ENCODE data around the gene PLA2G6.
"Not testable (repeated sequence)": the region's sequence is repeated elsewhere in the genome, so short reads cannot be mapped to it uniquely, and the experiment has no call there.

Gene PLA2G6

DNA sequence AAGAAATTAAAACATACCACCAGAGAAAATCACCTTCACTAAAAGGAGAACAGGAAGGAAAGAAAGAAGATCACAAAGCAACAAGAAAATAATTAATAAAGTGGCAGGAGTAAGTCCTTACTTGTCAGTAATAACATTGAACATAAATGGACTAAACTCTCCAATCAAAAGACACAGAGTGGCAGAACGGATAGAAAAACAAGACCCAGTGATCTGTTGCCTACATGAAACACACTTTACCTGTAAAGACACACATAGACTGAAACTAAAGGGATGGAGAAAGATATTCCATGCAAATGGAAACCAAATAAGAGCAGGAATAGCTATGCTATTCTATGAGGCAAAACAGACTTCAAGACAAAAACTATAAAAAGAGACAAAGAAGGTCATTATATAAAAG lies 25.9 kb downstream of the PLA2G6 start:
- DNase-seq (ENCODE audit: insufficient read length, low spot score) (no peak), FAIRE-seq (no peak)
- TF ChIP-seq TAF1 (IDR thresholded peaks at IDR 0.05; ENCODE audit: low read depth, low read length) (no peak), POU2F2 (IDR thresholded peaks at IDR 0.05; ENCODE audit: low read depth, low read length) (no peak), PAX5 (IDR thresholded peaks at IDR 0.05; ENCODE audit: insufficient read depth, low read length, severe bottlenecking) (no peak), POLR2A (IDR thresholded peaks at IDR 0.05; ENCODE audit: low read depth, low read length) (no peak), SPI1 (IDR thresholded peaks at IDR 0.05; ENCODE audit: low read depth, low read length) (no peak), POLR2AphosphoS5 (IDR thresholded peaks at IDR 0.05; ENCODE audit: low read depth, low read length) (no peak)

DNA sequence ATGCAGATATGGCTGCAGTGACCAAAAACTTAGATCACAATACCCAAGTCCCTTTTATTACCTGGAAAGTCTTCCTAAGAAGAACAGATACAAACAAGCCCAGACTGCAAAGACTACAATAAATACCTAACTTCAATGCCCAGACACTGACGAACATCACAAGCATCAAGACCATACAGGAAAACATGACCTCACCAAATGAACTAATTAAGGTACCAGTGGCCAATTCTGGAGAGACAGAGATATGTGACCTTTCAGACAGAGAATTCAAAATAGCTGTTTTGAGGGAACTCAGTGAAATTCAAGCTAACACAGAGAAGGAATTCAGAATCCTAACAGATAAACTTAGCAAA lies 27.1 kb downstream of the PLA2G6 start:
- FAIRE-seq; DNase-seq (ENCODE audit: insufficient read length, low spot score): not testable (repeated sequence)

DNA sequence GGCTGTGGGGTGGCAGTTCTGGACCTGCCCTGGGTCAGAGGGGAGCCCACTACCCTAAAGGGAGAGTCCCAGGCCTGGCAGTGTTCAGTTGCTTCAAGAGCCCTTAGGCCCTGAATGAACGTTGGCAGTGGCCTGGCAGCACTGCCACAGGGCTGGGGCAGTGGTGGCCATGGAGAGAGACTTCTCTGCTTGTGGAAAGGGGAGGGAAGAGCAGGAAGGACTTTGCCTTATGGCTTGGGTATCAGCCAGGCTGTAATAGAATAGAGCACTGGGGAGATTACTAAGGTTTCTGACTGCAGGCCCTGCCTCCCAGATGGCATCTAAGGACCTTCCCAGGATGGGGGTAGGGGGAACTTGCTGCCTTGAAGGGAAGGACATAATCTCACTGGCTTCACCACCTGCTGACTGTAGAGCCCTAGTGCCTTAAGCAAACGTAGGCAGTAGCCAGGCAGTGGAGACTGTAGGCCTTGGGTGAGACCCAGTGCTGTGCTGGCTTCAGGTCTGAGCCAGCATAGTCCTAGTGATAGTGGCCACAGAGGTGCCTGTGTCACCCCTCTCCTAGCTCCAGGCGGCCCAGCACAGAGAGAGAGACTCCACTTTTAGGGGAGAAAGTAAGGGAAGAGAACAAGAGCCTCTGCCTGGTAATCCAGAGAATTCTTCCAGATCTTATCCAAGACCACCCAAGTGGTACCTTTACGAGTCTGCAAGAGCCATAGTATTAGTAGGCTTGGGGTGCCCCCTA lies 27.6 kb downstream of the PLA2G6 start:
- TF ChIP-seq POLR2AphosphoS5 (IDR thresholded peaks at IDR 0.05; ENCODE audit: low read depth, low read length) (no peak), TAF1 (IDR thresholded peaks at IDR 0.05; ENCODE audit: low read depth, low read length) (no peak), SPI1 (IDR thresholded peaks at IDR 0.05; ENCODE audit: low read depth, low read length) (no peak), PAX5 (IDR thresholded peaks at IDR 0.05; ENCODE audit: insufficient read depth, low read length, severe bottlenecking) (no peak), POLR2A (IDR thresholded peaks at IDR 0.05; ENCODE audit: low read depth, low read length) (no peak), POU2F2 (IDR thresholded peaks at IDR 0.05; ENCODE audit: low read depth, low read length) (no peak)
- DNase-seq (ENCODE audit: insufficient read length, low spot score) = no peak
- FAIRE-seq = no peak

DNA sequence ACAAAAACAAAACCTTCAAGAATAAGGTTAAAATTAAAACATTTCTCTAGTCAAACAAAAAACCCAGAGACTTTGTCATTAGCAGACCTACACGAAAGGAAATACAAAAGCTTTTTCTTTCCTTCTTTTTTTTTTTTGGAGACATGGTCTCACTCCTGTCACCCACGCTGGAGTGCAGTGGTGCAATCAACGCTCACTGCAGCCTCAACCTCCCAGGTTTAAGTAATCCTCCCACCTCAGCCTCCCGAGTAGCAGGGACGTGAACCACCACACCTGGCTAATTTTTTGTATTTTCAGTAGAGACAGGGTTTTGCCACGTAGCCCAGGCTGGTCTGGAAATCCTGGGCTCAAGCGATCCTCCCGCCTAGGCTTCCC lies 30.5 kb downstream of the PLA2G6 start:
- DNase-seq (ENCODE audit: insufficient read length, low spot score) (no peak), FAIRE-seq (no peak)
- TF ChIP-seq PAX5 (IDR thresholded peaks at IDR 0.05; ENCODE audit: insufficient read depth, low read length, severe bottlenecking) = no peak
- TF ChIP-seq TAF1 (IDR thresholded peaks at IDR 0.05; ENCODE audit: low read depth, low read length) = no peak
- no peak for TF ChIP-seq POLR2A (IDR thresholded peaks at IDR 0.05; ENCODE audit: low read depth, low read length)
- no peak for TF ChIP-seq SPI1 (IDR thresholded peaks at IDR 0.05; ENCODE audit: low read depth, low read length)
- no peak for TF ChIP-seq POLR2AphosphoS5 (IDR thresholded peaks at IDR 0.05; ENCODE audit: low read depth, low read length)
- TF ChIP-seq POU2F2 (IDR thresholded peaks at IDR 0.05; ENCODE audit: low read depth, low read length) = no peak

DNA sequence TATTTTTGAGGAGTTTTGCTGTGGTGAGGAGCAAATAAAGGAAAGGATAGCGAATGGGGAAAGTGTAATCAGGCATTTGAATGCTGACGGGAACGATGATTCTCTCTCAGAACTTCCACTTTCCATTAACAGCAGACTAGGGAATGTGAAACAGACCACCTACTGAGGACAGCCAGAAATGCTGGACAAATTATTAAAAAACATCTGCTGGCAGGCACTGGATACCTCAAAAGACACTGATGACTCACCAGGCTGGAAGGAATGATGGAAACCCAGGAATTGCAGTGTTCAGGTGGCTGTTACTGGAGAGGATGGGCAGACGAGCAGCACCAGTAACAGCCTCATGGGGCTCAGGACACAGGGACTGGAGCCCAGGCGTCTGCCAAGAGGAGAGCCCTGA lies 33.4 kb downstream of the PLA2G6 start:
- no peak for DNase-seq (ENCODE audit: insufficient read length, low spot score)
- TF ChIP-seq TAF1 (IDR thresholded peaks at IDR 0.05; ENCODE audit: low read depth, low read length) (no peak), POLR2AphosphoS5 (IDR thresholded peaks at IDR 0.05; ENCODE audit: low read depth, low read length) (no peak), POU2F2 (IDR thresholded peaks at IDR 0.05; ENCODE audit: low read depth, low read length) (no peak), PAX5 (IDR thresholded peaks at IDR 0.05; ENCODE audit: insufficient read depth, low read length, severe bottlenecking) (no peak)
- FAIRE-seq = no peak

DNA sequence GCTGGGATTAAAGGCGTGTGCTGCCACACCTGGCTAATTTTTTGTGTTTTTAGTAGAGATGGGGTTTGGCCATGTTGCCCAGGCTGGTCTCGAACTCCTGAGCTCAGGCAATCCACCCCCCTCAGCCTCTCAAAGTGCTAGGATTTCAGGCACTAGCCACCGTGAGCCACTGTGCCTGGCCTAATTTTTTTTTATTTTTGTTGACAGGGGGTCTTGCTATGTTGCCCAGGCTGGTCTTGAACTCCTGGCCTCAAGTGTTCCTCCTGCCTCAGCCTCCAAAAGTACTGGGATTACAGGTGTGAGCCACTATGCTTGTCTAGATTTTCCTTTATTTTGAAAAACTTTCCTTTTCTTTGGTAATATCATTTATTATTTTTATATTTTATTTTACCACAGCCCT lies 35.5 kb downstream of the PLA2G6 start:
- FAIRE-seq; DNase-seq (ENCODE audit: insufficient read length, low spot score): not testable (repeated sequence)

DNA sequence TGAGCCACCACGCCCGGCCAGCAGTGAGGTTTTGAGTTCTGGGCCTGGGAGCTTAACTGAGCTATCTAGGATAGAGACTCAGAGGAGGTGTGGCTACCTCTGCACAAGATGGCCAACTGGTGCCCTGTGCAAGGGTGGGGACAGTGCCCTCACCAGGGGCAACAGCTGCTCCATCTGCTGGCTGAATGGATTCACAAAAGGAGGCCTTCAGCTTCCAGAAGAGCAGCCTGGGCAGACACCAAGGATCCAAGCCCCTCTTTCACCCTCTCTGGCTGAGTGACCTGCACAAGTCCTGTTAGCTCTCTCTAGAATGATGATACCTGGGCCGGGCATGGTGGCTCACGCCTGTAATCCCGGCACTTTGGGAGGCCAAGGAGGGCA lies 37.6 kb downstream of the PLA2G6 start:
- FAIRE-seq = no peak
- TF ChIP-seq POU2F2 (IDR thresholded peaks at IDR 0.05; ENCODE audit: low read depth, low read length) (no peak), POLR2A (IDR thresholded peaks at IDR 0.05; ENCODE audit: low read depth, low read length) (no peak), SPI1 (IDR thresholded peaks at IDR 0.05; ENCODE audit: low read depth, low read length) (no peak), POLR2AphosphoS5 (IDR thresholded peaks at IDR 0.05; ENCODE audit: low read depth, low read length) (no peak), PAX5 (IDR thresholded peaks at IDR 0.05; ENCODE audit: insufficient read depth, low read length, severe bottlenecking) (no peak)
- no peak for DNase-seq (ENCODE audit: insufficient read length, low spot score)

DNA sequence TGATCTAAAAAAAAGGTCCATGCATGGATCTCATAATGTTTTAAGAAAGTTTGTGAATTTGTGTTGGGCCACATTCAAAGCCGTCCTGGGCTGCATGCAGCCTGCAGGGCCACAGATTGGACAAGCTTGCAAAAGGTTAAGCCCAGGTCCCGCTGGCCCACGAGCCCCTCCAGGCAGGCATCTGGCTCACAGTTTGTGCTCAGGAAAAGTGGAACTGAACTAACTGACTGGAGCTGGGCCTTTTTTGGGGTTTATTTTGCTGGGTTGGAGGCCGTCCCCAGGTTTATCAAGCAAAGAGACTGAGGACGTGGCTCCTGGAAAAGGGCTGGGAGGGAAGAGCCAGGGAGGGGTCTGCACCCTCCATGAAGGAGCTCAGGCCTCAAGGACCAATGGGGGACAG lies 39.0 kb downstream of the PLA2G6 start:
- DNase-seq (ENCODE audit: insufficient read length, low spot score) = no peak
- FAIRE-seq = no peak
- TF ChIP-seq POLR2AphosphoS5 (IDR thresholded peaks at IDR 0.05; ENCODE audit: low read depth, low read length) (no peak), SPI1 (IDR thresholded peaks at IDR 0.05; ENCODE audit: low read depth, low read length) (no peak), PAX5 (IDR thresholded peaks at IDR 0.05; ENCODE audit: insufficient read depth, low read length, severe bottlenecking) (no peak), POU2F2 (IDR thresholded peaks at IDR 0.05; ENCODE audit: low read depth, low read length) (no peak), POLR2A (IDR thresholded peaks at IDR 0.05; ENCODE audit: low read depth, low read length) (no peak), TAF1 (IDR thresholded peaks at IDR 0.05; ENCODE audit: low read depth, low read length) (no peak)

DNA sequence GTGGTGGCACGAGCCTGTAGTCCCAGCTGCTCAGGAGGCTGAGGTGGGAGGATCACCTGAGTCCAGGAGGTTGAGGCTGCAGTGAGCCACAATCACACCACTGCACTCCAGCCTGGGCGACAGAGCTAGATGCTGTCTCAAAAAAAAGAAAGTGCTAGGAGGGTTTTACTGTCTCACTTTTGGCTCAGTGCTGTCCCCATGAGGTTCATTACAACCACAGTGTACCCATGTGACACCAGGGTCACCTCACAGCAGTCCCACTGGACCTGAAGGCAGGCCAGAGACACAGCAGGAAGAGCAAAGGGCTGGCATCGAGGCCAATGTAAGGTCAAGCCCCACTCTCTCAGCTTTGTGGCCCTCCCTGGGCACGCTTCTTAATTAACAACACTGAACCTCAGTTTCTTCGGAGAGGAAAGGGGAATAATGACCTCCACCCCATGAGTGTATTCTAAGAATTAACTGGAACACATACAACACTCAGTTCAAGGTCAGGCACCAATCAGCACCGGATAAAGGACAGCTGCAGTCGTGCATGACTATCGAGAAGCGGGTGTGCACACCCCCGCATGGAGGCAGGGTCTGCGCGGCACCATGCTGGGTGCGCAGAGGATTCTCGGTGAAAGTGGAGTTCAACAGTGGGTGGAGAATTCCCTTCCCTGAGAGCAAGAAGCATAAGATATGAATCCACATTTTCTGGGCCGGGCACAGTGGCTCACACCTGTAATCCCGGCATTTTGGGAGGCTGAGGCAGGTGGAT lies 40.2 kb downstream of the PLA2G6 start:
- FAIRE-seq = no peak

DNA sequence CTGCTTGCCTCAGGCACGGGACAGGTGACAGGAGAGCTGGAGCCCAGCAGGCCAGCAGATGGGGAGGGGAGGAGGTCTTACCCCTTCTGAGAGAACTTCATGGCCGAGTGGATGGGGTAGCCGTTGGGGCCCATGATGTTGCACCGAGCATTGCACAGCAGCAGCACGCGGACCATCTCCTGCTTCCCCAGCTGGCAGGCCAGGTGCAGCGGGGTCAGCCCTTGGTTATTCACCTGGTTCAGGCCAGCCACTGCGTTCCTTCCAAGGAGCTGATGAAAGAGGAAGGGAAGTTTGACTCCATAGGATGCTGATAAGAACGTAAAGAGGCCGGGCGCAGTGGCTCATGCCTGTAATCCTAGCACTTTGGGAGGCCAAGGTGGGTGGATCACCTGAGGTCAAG lies 41.7 kb downstream of the PLA2G6 start:
- DNase-seq (ENCODE audit: insufficient read length, low spot score) (no peak), FAIRE-seq (no peak)
- no peak for TF ChIP-seq POU2F2 (IDR thresholded peaks at IDR 0.05; ENCODE audit: low read depth, low read length)
- TF ChIP-seq SPI1 (IDR thresholded peaks at IDR 0.05; ENCODE audit: low read depth, low read length) = no peak
- TF ChIP-seq PAX5 (IDR thresholded peaks at IDR 0.05; ENCODE audit: insufficient read depth, low read length, severe bottlenecking) = no peak
- no peak for TF ChIP-seq TAF1 (IDR thresholded peaks at IDR 0.05; ENCODE audit: low read depth, low read length)
- no peak for TF ChIP-seq POLR2A (IDR thresholded peaks at IDR 0.05; ENCODE audit: low read depth, low read length)
- no peak for TF ChIP-seq POLR2AphosphoS5 (IDR thresholded peaks at IDR 0.05; ENCODE audit: low read depth, low read length)

More for the DNA sequence above, 40.2 kb downstream of the PLA2G6 start:
- DNase-seq (ENCODE audit: insufficient read length, low spot score) = no peak
- TF ChIP-seq SPI1 (IDR thresholded peaks at IDR 0.05; ENCODE audit: low read depth, low read length) (no peak), POLR2AphosphoS5 (IDR thresholded peaks at IDR 0.05; ENCODE audit: low read depth, low read length) (no peak), TAF1 (IDR thresholded peaks at IDR 0.05; ENCODE audit: low read depth, low read length) (no peak), PAX5 (IDR thresholded peaks at IDR 0.05; ENCODE audit: insufficient read depth, low read length, severe bottlenecking) (no peak), POLR2A (IDR thresholded peaks at IDR 0.05; ENCODE audit: low read depth, low read length) (no peak), POU2F2 (IDR thresholded peaks at IDR 0.05; ENCODE audit: low read depth, low read length) (no peak)
